SH-SY5Y (cell line): Measurements from ENCODE around the gene KLF13.

Experiments
- GATA2 ChIP-seq: IDR thresholded peaks from 2 replicates; pipeline ENCODE4 v1.6.1; 2011; ENCODE audit warnings: mild to moderate bottlenecking, low read depth, low read length
- GATA3 ChIP-seq: IDR thresholded peaks from 2 replicates; pipeline ENCODE4 v1.6.1; 2011; ENCODE audit warnings: low read depth, mild to moderate bottlenecking, low read length, moderate library complexity

DNA sequence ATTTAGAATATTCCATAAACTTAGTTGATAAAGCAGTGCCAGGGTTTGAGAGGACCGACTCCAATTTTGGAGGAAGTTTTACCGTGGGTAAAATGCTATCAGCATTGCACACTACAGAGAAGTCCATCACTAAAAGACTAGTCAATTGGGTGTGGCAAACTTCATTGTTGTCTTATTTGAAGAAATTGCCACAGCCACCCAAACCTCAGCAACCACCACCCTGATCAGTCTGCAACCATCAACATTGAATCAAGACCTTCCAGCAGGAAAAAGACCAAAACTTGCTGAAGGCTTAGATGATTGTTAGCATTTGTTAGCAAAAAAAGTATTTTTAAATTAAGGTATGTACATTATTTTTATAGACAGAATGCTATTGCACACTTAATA is 60.5 kb downstream of the KLF13 start:
- TF ChIP-seq GATA2 (no peak), GATA3 (no peak)
